DND-41 (cell line): Measurements from ENCODE around the gene RGS19.
"Not testable (repeated sequence)": the region's sequence is repeated elsewhere in the genome, so short reads cannot be mapped to it uniquely, and the experiment has no call there.

Experiments
- ATAC-seq: fragments of 200-7000 bp; cut with Tn5 transposase; 3 replicates; pipeline ENCODE4 v1.9.1; 2021; ENCODE audit warnings: low read depth; ENCODE audit not compliant: insufficient read depth
- DNase-seq: peaks from one replicate; pipeline ENCODE4 v3.0.0-alpha.2; 2020
- H2AFZ ChIP-seq: 2 replicates; pipeline ENCODE4 v1.6.0; 2012; ENCODE audit warnings: low read depth, low read length
- H3K27ac ChIP-seq: 2 replicates; pipeline ENCODE4 v1.5.1; 2012; ENCODE audit warnings: low read length, inconsistent platforms
- H3K27me3 ChIP-seq: fragments of 200-600 bp; sonication (generic); 2 replicates; pipeline ENCODE4 v1.6.0; 2012; ENCODE audit warnings: low read length, mild to moderate bottlenecking, inconsistent platforms; ENCODE audit not compliant: insufficient read depth, poor library complexity
- H3K36me3 ChIP-seq: 2 replicates; pipeline ENCODE4 v1.5.1; 2012; ENCODE audit warnings: low read length, inconsistent platforms; ENCODE audit not compliant: insufficient read depth
- H3K4me1 ChIP-seq: 2 replicates; pipeline ENCODE4 v1.5.1; 2012; ENCODE audit warnings: mild to moderate bottlenecking, low read length; ENCODE audit not compliant: insufficient read depth
- H3K4me2 ChIP-seq: 2 replicates; pipeline ENCODE4 v1.6.0; 2012; ENCODE audit warnings: mild to moderate bottlenecking, moderate library complexity, low read length, inconsistent platforms; ENCODE audit not compliant: insufficient read depth
- H3K4me3 ChIP-seq, 2 experiments: fragments of 200-600 bp in 1 of 2; shearing (Covaris generic) in 1 of 2; 2 replicates each; pipeline ENCODE4 v1.5.1; 2012 to 2016; ENCODE audit warnings: inconsistent platforms in 2 of 2, low read length in 2 of 2, mild to moderate bottlenecking in 2 of 2, low read depth in 1 of 2, moderate library complexity in 1 of 2
- H3K79me2 ChIP-seq: 2 replicates; pipeline ENCODE4 v1.6.0; 2012; ENCODE audit warnings: low read length, inconsistent platforms; ENCODE audit not compliant: insufficient read depth
- H3K9ac ChIP-seq: 2 replicates; pipeline ENCODE4 v1.6.0; 2012; ENCODE audit warnings: low read depth, mild to moderate bottlenecking, inconsistent platforms, low read length, moderate library complexity
- H3K9me3 ChIP-seq: 2 replicates; pipeline ENCODE4 v1.5.1; 2012; ENCODE audit warnings: low read length, moderate library complexity, mild to moderate bottlenecking, inconsistent platforms; ENCODE audit not compliant: insufficient read depth, severe bottlenecking
- H4K20me1 ChIP-seq: 2 replicates; pipeline ENCODE4 v1.6.0; 2012; ENCODE audit warnings: low read length; ENCODE audit not compliant: insufficient read depth
- CTCF ChIP-seq: IDR thresholded peaks from 2 replicates; pipeline ENCODE4 v1.5.1; 2012; ENCODE audit warnings: borderline replicate concordance, low read length, moderate library complexity, mild to moderate bottlenecking; ENCODE audit not compliant: poor library complexity, severe bottlenecking; ENCODE audit errors: extremely low read depth
- EZH2 ChIP-seq: IDR thresholded peaks from 3 replicates; pipeline ENCODE4 v1.6.1; 2012; ENCODE audit warnings: borderline replicate concordance, low read depth, mild to moderate bottlenecking, moderate library complexity, low read length, inconsistent platforms; ENCODE audit not compliant: severe bottlenecking

The RGS19 gene

GRCh38 chr20:64090165-64090564 lies 10.8 kb upstream of the RGS19 start:
- ATAC-seq, result no peak
- Histone ChIP-seq H4K20me1 (peaks cover 19% of the 10 kb centered on the region), H3K9ac (no peak overlapping the region), H3K27me3 (peaks cover 11% of the 10 kb centered on the region), H3K79me2 (no peaks in the 10 kb centered on the region), H3K4me2 (no peak overlapping the region), H3K36me3 (no peaks in the 10 kb centered on the region), H3K9me3 (peaks cover 4% of the 10 kb centered on the region), H3K27ac (no peak overlapping the region), H2AFZ (no peak overlapping the region), H3K4me3 (no peak overlapping the region), H3K4me1 (no peaks in the 10 kb centered on the region)
- TF ChIP-seq EZH2 (no peak), CTCF (no peak)
- no peak for DNase-seq

- H3K4me2 ChIP-seq, H3K27ac ChIP-seq, DNase-seq, ATAC-seq, H2AFZ ChIP-seq, H3K9me3 ChIP-seq, H3K4me3 ChIP-seq, H3K79me2 ChIP-seq, H3K9ac ChIP-seq, H3K36me3 ChIP-seq: not testable (repeated sequence)
- peaks cover 12% of the 10 kb centered on the region for H3K4me1 ChIP-seq
- H3K27me3 ChIP-seq, result peaks cover 27% of the 10 kb centered on the region
- peaks cover 19% of the 10 kb centered on the region for H4K20me1 ChIP-seq
Measured at GRCh38 chr20:64088586-64088985, 9.3 kb upstream of the RGS19 start.

- H2AFZ ChIP-seq, H3K9ac ChIP-seq, H3K9me3 ChIP-seq, H3K4me3 ChIP-seq, H3K79me2 ChIP-seq, ATAC-seq, H3K36me3 ChIP-seq, H3K4me2 ChIP-seq, H3K27ac ChIP-seq, DNase-seq: not testable (repeated sequence)
- peaks cover 18% of the 10 kb centered on the region for H4K20me1 ChIP-seq
- H3K27me3 ChIP-seq, result peaks cover 36% of the 10 kb centered on the region
- H3K4me1 ChIP-seq, result peaks cover 21% of the 10 kb centered on the region
Measured at GRCh38 chr20:64087226-64087825, 8.0 kb upstream of the RGS19 start.

- Histone ChIP-seq H3K4me1 (peaks cover 21% of the 10 kb centered on the region), H3K27ac (no peak overlapping the region), H3K79me2 (no peaks in the 10 kb centered on the region), H3K27me3 (peaks cover 36% of the 10 kb centered on the region), H3K4me2 (no peak overlapping the region), H2AFZ (no peak overlapping the region), H3K36me3 (no peaks in the 10 kb centered on the region), H3K4me3 (no peak overlapping the region), H3K9ac (no peak overlapping the region), H4K20me1 (peaks cover 18% of the 10 kb centered on the region; the same call in 1 of the 2 replicates), H3K9me3 (peaks cover 4% of the 10 kb centered on the region)
- TF ChIP-seq EZH2, result no peak
- no peak for TF ChIP-seq CTCF
- ATAC-seq, result no peak
- DNase-seq, result no peak
Measured at GRCh38 chr20:64086801-64087200, 7.5 kb upstream of the RGS19 start.
